Cortex of kidney (tissue), 1 donor: ENCODE data around the gene GPATCH4.
"Not testable (repeated sequence)": the region's sequence is repeated elsewhere in the genome, so short reads cannot be mapped to it uniquely, and the experiment has no call there.

Source experiments
- DNase-seq: peaks from one replicate; lab custom pipeline; 2025; lab: John Stamatoyannopoulos, UW

The GPATCH4 gene

DNA sequence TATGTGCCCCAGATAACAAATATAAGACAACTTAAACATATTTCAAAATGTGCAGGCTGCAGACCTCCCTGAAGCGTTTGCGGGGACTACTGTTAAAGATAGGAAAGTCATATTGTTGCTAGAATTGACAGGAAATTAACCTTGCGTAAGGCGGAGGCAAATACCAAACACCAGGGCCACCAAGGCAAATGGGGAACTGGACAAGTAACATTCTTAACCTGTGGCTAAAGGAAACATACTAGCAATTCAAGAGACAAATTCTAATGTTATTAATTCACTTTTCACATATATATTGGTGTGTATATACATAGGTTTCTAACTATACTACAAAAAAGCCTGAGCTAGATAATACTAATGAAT lies 24.8 kb upstream of the GPATCH4 start:
- no peak for DNase-seq

DNA sequence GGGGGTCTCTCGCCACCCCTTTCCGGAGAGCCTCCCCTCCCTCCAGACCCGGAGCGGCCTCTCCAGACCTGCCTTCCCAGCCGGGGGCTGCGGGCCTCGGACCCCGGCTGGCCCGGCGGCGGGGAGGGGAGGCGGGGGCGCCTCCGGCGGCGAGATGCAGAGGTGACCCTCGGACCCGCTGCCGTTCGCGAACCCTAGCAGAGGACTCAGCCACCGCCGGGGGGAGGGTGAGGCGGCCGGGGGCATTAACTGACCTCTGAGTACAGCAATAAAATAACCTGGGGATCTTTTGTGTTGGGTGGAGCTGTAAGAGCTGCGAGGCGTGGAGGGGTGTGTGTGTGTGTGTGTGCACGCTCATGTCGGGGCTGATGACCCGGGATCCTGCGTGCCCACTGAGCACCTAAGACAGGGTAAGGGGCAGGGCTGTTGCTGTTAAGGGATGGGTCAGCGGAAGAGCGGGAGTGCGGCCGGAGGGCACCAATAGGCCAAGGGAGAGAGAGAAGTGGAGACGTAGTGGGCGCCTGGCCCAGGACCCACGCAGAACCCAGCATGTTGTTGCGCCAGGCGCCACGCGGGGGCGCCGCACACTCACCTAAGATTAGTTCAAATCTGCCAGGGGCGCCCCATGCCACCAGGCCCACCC lies 24.3 kb upstream of the GPATCH4 start:
- no peak for DNase-seq

DNA sequence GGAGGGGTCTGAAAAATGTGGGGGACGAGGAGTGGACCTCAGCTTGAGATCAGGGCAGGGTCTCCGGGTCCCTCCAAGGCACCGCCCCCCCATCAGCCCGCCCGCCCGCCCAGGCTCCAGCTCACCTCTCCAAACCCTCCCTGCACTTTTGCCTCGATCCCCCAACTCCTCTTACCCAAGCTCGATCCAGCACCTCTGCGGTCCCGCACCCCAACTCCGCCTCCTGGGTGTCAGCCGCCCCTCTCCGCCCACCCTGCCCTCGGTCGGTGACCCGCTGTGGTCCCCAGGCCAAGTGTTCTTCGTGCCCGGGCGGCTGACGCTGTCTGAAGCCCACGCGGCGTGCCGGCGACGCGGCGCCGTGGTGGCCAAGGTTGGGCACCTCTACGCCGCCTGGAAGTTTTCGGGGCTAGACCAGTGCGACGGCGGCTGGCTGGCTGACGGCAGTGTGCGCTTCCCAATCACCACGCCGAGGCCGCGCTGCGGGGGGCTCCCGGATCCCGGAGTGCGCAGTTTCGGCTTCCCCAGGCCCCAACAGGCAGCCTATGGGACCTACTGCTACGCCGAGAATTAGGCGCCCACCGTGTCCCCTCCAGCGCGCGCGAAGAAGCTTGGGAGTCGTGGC lies 23.6 kb upstream of the GPATCH4 start:
- DNase-seq: no peak

DNA sequence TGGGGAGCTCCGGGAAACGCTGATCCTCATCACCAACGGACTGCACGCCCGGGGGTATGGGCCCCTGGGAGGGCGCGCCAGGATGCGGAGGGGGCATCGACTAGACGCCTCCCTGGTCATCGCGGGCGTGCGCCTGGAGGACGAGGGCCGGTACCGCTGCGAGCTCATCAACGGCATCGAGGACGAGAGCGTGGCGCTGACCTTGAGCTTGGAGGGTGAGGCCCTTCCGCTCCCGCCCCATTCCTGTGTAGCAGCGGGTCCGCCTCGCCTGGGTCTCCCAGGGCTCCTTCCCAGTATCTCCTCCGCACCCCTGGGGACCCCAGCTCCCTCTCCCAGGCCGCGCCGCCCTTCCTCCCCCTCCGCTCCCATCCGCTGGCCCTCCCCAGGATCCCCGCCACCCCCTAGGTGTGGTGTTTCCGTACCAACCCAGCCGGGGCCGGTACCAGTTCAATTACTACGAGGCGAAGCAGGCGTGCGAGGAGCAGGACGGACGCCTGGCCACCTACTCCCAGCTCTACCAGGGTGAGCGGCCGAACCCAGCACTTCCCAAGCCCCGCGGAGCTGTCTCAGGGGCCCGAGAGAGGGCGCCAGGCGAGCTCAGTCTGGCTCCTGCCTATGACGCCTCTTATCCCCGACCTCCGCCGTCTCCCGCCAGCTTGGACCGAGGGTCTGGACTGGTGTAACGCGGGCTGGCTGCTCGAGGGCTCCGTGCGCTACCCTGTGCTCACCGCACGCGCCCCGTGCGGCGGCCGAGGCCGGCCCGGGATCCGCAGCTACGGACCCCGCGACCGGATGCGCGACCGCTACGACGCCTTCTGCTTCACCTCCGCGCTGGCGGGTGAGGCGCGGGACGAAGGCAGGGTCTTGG lies 22.9 kb upstream of the GPATCH4 start:
- DNase-seq: no peak

DNA sequence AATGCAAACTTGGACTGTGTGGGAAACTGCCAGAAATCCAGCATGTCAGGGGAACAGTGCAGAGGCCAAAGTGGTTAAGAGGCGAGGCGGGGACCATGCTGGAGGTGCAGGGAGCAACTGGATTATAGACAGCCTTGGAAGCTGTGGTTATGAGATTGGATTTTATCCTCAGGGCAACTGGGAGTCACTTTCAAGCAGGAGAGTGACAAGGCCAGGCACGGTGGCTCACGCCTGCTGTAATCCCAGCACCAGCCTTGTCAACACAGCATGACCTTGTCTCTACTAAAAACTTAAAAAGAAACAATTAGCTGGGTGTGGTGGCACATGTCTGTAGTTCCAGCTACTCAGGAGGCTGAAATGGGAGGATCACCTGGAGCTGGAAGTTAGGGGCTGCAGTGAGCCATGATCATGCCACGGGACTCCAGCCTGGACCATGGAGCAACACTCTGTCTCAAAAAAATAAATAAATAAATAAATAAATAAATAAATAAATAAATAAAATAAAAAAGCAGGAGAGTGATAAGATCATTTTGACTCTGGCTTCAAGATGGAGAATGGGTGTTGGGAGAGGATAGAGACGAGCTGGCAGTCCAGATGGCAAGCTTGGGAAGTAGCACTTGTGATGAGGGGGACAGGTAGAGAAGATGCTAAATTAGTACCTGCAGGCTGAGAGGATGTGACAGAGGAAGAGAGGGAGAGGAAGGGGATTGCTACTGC lies 21.5 kb upstream of the GPATCH4 start:
- no peak for DNase-seq

DNA sequence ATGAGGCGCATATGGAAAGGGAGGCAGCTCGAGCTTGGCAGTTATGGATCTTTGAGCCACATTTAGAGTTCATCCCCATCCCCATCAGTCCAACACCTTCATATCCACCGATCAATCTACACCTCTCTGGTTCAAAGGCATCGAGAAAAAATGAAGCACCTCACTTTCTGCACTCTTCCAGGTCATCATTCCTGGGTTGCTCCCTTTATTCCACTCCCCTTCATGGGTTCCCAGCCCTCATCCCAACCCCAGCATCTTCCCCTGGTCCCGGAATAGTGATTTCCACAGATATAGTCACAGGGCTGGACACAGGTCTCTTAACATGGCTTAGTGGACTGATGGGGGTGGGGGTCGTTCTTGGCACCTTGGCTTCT lies 18.3 kb upstream of the GPATCH4 start:
- DNase-seq: no peak

DNA sequence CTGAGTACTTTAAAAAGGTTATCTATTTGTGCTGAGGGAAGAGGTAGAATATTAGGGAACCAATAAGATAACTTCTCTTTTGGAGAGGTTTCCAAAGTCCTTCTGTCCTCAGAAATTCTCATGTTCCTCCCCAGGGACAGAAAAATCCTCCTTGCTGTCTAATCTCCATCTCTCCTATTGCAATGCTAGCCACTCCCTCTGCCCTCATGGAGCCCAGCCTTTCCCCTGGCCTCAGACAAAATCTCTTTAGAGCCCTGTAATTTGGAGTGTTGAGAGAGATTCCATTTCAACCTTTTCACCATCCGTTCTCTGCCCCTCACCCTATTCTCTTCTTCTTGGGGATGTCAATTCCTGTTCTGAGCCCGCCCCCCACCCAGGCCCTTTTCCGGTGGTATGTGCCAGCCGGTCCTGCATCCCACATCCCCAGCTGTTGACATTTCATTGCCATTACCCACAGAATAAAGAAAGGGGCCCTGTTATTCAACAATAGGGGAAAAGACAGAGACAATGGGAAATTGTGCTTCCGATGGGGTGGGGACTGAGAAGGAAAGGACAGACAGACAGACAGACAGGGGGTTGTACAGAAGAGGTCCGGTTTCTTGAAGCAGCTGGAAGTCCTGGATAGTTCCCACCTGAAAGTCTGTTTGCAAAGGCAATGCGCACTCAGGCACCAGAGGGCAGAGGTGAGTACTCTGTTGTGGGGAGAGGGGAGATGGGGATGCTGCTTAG lies 17.7 kb upstream of the GPATCH4 start, which contains the start of gene HAPLN2:
Gene HAPLN2 (plus strand): TSS at position 563 of the 729 bp plus-strand sequence. CDS start 4,076 bp downstream, outside the sequence.
- no peak for DNase-seq

DNA sequence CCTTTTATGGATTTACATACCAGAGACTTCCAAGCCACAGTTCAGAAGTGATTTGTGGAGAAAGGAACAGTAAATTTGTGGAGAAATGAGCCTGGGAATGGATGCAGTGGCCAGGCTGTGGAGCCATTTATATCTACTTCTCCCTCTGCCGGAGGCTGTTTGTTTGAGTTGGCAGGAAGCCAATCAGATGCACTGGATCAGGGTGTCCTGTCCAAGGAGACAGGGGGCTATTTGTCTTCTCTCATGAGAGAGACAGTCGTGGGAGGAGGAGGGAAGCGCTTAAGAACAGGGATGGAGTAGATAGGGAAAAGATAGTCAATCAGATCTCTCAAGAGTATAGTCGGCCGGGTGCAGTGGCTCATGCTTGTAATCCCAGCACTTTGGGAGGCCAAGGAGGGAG lies 15.2 kb upstream of the GPATCH4 start:
- no peak for DNase-seq

DNA sequence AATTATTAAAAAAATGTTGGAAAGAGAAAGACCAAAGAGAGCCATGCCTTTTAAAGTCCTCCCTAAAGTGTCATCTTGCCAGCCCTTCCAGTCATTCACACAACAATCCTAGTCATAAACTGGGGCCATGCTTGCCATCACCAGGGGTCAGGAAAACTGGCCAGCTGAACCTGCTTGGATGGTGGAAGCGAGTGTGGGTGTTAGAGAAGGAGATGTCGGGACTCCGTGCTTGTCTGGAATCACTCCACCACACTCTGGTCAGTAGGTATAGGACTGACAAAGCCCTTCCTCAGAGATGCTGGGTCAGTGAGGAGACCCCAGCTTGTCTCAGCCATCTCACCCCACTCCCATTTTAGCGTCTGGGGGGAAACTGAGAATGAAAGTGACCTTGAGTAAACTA lies 14.7 kb upstream of the GPATCH4 start:
- no peak for DNase-seq

DNA sequence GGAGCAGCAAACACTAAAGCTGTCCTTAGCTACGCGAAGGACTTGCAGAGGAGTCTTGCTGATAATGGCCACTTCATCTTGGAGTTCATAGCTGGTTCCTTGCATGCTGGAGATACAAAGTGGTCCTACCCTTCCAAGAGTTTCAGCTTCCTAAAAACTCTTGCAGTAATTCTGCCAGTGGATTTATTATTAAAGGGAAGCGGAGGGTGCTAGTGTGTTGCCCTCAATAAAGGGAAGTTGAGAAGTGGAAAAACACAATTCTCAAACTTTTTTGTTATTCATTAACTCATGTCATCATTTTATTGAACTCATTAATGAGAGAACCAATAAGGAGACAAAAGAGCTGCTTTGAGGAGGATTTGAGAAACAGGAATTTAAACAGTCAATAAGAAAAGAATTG lies 11.4 kb upstream of the GPATCH4 start:
- no peak for DNase-seq

DNA sequence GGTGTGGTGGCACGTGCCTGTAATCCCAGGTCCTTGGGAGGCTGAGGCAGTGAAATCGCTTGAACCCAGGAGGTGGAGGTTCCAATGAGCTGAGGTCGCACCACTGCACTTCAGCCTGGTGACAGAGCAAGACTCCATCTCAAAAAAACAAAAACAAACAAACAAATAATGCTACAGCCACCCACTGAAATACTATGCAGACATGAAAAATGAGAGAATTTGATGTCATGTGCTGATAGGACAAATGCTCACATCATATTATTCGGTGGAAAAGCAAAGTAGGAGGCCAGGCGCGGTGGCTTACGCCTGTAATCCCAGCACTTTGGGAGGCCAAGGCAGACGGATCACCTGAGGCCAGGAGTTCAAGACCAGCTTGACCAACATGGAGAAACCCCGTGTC lies 8.8 kb upstream of the GPATCH4 start:
- DNase-seq: not testable (repeated sequence)

DNA sequence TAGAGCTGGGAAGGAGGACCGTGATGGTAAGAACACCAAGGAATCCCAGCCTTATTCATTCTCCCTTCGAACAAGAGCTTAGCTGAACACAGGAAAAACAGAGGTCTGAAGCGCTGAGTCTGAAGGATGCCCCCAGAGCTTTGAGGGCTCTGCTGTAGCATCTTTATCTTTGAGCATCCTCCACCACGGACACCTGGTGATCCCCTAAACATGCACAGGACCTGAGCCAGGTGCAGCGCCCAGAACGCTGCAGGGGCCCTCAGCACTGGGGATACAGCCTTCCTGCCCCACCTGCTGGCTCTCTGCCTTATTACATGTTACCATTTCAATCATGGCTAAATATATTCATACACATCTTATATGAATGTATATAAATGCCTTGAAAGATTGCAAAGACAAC lies 7.7 kb upstream of the GPATCH4 start:
- DNase-seq: no peak

DNA sequence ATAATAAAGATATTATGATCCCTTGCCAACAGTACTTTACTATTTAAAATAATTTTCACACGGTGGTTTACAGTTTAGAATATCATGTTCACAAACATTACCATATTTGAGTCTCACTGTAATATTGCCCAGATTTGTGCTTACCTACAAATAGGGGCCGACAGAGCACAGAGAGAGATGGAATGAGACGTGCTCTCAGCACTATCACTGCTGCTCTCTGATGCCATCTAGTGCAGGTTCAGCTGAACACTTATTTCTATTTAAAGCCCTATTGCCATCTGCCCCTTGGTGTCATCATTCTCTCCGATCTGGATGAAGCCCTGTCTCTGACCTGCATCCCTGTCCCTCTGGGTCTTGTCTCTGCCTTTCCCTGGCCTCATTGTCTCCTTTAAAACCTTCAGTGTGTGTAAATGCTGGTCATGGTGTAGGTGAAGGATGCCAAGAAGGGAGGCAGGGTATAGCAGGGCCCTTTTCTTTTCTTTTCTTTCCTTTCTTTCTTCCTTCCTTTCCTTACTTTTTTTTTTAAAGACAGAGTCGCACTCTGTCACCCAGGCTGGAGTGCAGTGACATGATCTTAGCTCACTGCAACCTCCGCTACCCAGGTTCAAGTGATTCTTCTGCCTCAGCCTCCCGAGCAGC lies 6.9 kb upstream of the GPATCH4 start:
- no peak for DNase-seq

DNA sequence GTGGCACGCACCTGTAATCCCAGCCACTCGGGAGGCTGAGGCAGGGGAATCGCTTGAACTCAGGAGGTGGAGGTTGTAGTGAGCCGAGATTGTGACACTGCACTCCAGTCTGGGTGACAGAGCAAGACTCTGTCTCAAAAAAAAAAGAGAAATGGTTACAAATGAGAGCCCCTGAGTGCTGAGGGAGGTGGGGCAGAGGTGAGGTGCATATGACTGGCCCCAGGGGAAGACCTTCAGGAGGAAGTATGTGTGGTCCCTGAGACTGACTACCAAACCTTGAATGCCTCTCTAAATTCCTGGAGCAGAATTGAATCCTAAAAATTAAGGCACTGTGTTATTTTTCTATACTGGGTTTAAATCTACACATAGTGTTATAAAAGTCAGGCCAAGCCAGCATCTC lies 6.1 kb upstream of the GPATCH4 start:
- DNase-seq: not testable (repeated sequence)

DNA sequence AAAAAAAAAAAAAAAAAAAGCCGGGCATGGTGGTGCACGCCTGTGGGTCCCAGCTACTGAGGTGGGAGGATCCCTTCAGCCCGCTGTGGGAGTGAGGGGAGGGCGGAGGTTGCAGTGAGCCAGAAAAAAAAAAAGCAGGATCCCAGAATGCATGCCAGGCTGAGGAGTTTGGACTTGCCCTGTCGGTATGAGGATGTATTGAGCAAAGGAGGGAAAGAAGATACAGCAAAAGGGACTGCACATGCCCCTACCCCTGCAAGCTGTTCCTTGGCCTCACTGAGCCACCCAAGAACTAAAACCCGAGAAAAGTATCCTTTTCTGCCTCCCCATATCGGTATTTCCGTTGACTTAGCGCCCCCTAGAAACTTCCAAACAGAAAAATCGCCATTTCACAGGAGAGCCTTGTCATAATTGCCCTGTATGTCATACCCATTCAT lies 1.3 kb upstream of the GPATCH4 start:
- DNase-seq: no peak

DNA sequence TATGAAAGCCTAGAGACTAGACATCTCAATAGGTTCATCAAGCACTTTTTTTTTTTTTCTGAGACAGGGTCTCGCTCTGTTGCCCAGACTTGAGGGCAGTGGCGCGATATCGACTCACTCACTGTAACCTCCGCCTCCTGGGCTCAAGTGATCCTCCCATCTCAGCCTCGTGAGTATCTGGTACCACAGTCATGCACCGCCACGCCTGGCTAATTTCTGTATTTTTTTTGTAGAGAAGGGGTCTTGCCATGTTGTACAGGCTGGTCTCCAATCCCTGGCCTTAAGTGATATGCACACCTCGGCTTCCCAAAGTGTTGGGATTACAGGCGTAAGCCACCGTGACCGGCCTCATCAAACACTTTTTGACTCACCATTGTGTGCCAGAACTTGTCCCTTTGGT lies 613 bp upstream of the GPATCH4 start:
- DNase-seq: no peak

DNA sequence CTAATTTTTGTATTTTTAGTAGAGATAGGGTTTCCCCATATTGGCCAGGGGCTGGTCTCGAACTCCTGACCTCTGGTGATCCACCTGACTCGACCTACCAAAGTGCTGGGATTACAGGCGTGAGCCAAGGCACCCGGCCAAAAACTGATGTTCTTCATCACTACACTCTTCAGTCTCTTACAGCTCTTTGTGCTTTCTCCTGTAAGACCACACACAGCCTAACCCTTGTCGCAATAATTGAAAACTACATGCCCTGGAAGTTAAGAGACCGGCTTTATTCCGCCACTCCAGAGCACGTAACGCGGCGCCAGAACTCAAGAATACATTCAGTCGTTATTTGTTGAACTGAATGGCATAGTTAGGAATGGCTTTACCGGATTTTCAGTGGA lies 552 bp downstream of the GPATCH4 start:
- DNase-seq: no peak

DNA sequence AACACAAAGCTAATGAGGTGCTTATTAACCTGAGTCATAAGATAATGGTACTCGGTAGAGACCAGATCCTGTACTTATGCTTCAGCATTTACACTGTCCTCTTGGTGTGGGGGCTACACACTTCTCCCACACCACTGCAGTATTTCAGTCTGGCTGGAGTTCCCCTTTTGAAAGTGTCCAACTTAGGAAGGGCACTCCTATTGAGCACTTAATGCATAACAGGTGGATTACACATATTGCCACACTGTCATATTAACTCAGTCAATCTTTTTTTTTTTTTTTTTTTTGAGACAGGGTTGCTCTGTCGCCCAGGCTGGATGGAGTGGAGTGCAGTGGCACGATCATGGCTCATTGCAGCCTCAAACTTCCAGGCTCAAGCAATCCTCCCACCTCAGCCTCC lies 1.5 kb downstream of the GPATCH4 start:
- DNase-seq: no peak

DNA sequence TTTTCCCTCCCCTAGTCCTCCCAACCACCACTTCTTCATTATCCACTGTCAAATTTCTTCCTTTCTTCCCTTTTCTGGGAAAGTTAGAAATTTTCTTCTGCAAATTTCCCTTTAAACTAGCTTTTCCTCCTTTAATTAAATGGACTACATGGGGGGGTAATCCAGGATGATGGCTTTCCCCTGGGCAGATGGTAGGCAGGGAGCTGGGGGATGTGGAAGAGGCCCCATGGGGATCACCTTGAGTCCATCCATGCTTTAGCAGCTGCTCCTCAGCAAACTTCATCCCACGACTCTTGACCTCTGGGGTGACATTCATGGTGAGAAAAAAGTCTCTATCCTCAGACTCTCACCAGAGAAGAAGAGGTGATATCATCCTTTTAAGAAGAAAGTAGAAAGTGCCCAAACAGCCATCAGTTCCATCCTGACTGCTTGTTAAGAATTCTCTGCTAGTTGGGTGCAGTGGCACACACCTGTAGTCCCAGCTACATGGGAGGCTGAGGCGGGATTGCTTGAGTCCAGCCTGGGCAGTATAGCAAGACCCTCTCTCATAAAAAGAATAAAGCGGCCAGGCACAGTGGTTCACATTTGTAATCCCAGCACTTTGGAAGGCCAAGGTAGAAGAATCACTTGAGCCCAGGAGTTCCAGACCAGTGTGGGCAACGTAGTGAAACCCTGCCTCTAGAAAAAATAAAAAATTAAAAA lies 2.4 kb downstream of the GPATCH4 start:
- DNase-seq: no peak

DNA sequence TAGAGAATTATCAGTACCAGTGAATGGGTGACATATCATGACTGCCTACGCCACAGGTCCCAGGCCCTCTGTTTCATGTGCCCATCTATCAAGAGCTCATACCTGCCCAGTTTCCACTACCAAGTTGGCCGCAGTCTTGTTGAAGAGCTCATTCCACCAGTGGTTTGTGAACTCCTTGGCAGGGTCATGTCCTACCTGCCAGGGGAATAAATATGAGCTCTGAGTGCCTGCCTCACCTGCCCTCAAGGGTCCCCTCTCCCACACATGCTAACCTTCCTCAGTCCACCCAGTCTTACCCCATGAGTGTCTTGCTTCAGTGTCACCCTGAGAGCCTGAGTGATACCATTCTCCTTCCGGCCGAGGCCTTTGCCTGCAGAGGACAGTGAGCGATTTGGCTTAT lies 3.2 kb downstream of the GPATCH4 start:
- DNase-seq: no peak

DNA sequence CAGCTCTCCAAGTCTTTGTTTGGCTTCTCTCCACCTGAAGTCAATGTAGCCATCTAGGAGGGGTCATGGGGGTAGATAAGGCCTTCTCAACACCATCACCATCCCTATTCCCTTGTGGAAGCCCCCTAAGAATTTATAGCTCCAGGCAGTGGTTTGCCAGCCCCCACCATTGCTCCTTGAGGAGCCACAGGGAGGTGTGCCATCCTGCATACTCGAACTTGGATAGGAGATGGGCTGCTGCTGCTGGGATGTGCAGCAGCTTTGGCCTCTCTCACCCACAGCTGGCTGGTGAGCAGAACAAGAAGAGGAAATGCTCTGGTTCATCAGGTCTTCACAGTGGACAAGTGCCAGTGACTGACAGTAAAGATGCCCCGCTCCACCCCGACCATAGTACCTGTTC lies 4.9 kb downstream of the GPATCH4 start:
- no peak for DNase-seq
